RWPE1 (cell line): Measurements from ENCODE around the gene ACCSL.

ENCODE experiments used
- CTCF ChIA-PET: fragments of 350-600 bp; sonication (Branson Sonifier 250); formaldehyde crosslinking; extraction: SDS; loops from one replicate; lab custom pipeline; 2021; lab: Yijun Ruan, JAX
- POLR2A ChIA-PET: fragments of 400-600 bp; formaldehyde crosslinking; extraction: SDS; loops from one replicate; lab custom pipeline; 2020; ENCODE audit warnings: antibody characterized with exemption; ENCODE audit not compliant: low non-redundant PET; lab: Yijun Ruan, JAX
- DNase-seq: peaks from one replicate; pipeline ENCODE4 v3.0.0; 2012; ENCODE audit warnings: low spot score
- H3K27ac ChIP-seq: fragments of 450-650 bp; 2 replicates; pipeline ENCODE4 v1.5.1; 2017
- TF ChIP-seq, protein P1 (sequence below): fragments of 450-650 bp; conservative IDR thresholded peaks from 2 replicates; pipeline ENCODE4 v1.5.1; 2017; ENCODE audit warnings: low read depth, mild to moderate bottlenecking

Gene ACCSL

DNA sequence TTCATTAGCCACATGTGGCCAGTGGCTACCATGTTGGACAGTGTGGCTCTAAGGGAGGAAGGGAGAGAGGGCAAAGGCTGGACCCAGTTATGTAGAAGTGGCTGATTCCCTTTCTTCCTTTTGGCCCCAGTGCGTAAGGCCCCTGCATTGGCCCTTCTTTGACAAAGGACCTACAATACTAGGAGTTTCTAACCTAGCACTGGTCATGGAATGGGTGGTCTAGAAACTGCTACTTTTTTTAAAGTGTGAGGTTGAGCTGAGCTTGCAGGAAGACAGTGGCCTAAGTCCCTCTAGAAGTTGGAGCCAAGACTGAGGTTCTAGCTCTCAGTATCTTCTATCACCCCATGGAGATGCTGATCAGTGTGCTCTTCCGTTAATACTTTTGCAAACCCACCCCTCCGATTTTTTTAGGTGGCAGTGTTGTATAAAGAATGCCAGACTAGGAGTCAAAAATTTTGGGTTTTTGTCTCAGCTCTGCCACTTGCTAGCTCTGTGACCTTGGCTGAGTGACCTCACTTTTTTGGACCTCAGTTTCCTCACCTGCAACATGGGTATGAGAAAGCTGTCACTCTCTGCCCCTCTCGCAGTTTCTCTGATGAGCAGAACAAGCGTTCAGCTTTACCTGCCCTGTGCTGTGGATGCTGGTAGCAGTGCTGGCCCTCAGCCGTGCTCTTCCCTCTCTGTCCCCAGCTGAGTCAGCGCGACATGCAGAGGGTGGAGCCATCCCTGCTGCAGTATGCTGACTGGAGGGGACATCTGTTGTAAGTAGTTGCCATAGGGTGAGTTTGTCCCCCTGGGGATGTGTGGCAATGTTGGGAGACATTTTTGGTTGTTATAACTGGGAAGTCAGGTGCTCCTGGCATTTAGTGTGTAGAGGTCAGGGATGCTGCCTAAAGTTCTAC lies 25.2 kb downstream of the ACCSL start:
- CTCF ChIA-PET, result interaction anchor here (0.6 kb wide), 2 partner anchors 103 to 1756 kb away, joined by 3 read pairs; no protein-coding TSS in a partner anchor
- H3K27ac ChIP-seq, result no peak overlapping the region
- POLR2A ChIA-PET, result no interaction called here

DNA sequence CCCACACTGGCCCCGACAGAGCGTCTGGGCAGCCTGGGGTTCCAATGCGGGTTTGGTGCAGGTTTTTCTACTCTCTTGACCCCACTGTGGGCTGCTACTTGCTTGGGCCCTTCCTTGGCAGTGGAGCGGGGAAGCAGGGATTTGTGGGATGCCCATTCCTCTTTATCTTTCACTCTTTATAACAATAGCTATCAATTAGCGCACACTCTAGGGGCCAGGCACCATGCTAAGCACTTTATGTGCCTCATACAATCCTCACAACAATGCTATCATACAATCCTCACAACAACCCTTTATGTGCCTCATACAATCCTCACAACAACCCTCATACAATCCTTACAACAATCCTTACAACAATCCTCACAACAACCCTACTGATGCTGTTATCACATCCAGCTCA lies 31.0 kb downstream of the ACCSL start:
- DNase-seq, result no peak
- H3K27ac ChIP-seq, result no peak overlapping the region
- ChIA-PET POLR2A (no interaction called here), CTCF (no interaction called here)
- TF ChIP-seq, protein P1, sequence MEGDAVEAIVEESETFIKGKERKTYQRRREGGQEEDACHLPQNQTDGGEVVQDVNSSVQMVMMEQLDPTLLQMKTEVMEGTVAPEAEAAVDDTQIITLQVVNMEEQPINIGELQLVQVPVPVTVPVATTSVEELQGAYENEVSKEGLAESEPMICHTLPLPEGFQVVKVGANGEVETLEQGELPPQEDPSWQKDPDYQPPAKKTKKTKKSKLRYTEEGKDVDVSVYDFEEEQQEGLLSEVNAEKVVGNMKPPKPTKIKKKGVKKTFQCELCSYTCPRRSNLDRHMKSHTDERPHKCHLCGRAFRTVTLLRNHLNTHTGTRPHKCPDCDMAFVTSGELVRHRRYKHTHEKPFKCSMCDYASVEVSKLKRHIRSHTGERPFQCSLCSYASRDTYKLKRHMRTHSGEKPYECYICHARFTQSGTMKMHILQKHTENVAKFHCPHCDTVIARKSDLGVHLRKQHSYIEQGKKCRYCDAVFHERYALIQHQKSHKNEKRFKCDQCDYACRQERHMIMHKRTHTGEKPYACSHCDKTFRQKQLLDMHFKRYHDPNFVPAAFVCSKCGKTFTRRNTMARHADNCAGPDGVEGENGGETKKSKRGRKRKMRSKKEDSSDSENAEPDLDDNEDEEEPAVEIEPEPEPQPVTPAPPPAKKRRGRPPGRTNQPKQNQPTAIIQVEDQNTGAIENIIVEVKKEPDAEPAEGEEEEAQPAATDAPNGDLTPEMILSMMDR, result no peak

More for the DNA sequence above, 25.2 kb downstream of the ACCSL start:
- no peak for DNase-seq
- TF ChIP-seq, protein P1, result no peak

DNA sequence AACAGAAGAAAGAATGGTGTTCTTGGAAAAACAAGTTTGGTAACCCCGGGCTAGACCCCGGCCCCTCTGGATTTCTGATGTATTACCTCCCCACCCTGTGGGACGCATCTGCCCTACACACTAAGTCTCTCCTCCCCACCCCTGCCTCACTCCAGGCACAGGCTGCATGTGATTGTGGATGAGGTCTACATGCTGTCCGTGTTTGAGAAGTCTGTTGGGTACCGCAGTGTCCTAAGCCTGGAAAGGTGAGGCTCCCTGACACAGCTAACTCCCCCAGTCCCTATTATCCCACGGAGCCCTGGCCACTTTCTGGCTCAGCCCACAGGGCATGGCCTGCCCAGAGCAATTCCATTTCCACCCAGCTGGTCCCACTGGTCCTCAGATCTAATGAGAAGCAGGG lies 31.6 kb downstream of the ACCSL start:
- no peak overlapping the region for H3K27ac ChIP-seq
- CTCF ChIA-PET, result no interaction called here
- TF ChIP-seq, protein P1, result no peak
- no peak for DNase-seq
- POLR2A ChIA-PET, result no interaction called here

DNA sequence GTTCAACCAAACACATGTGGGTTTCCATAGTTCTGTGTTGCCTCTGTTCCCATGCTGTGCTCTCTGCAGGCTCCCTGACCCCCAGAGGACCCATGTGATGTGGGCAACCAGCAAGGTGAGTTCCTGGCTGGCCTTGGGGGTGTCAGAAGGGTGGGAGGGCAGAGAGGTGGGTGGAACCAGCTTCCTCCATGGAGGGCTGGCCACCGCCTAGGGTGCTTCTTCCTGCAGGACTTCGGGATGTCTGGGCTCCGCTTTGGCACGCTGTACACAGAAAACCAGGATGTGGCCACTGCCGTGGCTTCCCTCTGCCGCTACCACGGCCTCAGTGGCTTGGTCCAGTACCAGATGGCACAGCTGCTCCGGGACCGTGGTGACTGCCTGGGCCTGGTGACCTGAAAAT lies 33.2 kb downstream of the ACCSL start:
- no peak overlapping the region for H3K27ac ChIP-seq
- TF ChIP-seq, protein P1, result no peak
- ChIA-PET POLR2A (no interaction called here), CTCF (no interaction called here)
- no peak for DNase-seq

DNA sequence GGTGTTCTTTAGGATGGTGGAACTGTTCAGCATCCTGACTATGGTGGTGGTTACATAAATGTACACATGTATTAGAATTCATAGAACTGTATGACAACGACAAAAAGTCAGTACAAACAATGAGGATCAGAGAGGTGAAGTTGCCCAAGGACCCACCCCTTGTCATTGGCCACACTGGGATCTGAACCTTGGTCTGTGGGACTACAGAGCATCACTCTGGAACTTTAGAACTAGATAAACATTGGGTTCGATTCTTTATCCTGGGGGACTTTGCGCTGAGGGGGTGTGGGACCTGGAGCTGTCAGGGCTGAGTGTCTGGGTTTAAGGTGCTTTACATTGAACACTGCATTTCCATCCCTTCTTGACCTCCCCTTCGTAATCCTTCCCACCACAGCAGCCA lies 34.9 kb downstream of the ACCSL start:
- TF ChIP-seq, protein P1, result no peak
- H3K27ac ChIP-seq, result no peak overlapping the region
- no peak for DNase-seq
- ChIA-PET CTCF (interaction anchor here (0.9 kb wide), 1 partner anchor 13 kb away, joined by 3 read pairs; the partner anchor contains the start of gene EXT2), POLR2A (no interaction called here)

DNA sequence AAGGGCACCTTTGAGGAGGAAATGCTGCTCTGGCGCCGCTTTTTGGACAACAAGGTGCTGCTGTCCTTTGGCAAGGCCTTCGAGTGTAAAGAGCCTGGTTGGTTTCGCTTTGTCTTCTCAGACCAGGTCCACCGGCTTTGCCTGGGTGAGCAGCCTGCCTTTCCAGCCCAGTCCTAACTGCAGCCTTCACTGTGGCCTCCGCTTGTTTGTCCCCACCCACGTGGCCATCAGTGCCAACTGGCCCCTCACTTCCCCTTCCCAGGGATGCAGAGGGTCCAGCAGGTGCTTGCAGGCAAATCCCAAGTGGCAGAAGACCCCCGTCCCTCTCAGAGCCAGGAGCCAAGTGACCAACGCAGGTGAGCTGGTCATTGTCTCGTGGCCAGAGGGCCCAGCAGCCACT lies 35.7 kb downstream of the ACCSL start:
- TF ChIP-seq, protein P1, result no peak
- no peak overlapping the region for H3K27ac ChIP-seq
- no peak for DNase-seq
- ChIA-PET CTCF (interaction anchor here (0.5 kb wide), 1 partner anchor 339 kb away, joined by 3 read pairs; no protein-coding TSS in a partner anchor), POLR2A (no interaction called here)
